Astrocyte of the spinal cord (primary cell): ENCODE data around the gene SIL1.

Experiments
- DNase-seq: peaks from one replicate; pipeline ENCODE4 v3.0.0; 2011; ENCODE audit warnings: low read depth, low spot score
- H3K4me3 ChIP-seq: 2 replicates; pipeline ENCODE4 v1.5.1; 2011; ENCODE audit warnings: low read depth, mild to moderate bottlenecking, low read length, moderate library complexity
- in situ Hi-C: cut with HindIII; loops from 2 replicates; pipeline ENCODE4 v1.10.0; 2017; ENCODE audit warnings: low sequenced_read_pairs
- TF ChIP-seq, protein P1 (sequence below): IDR thresholded peaks from 2 replicates; pipeline ENCODE4 v1.5.1; 2012; ENCODE audit warnings: low read depth, mild to moderate bottlenecking, low read length, inconsistent platforms

SIL1 gene

DNA sequence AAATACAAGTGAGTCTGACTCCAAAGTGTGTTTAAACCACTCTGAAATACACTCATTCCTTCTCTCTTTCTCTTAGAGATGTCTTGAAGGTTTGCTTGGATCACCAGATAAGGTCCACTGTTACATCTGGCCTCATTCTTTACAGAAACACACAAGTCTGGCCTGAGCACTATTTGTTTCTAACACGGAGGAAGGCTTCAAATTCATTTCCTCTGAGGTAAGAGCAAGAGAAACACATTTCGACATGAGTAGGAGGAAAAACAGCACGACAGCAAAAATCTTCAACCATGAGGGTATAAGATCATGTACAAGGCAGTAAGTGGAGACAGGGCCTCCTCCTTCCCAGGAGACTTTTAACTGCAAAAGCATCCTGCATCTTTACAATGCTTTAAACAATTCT lies 8.0 kb downstream of the SIL1 start:
- peak; percentile 80 for DNase-seq

DNA sequence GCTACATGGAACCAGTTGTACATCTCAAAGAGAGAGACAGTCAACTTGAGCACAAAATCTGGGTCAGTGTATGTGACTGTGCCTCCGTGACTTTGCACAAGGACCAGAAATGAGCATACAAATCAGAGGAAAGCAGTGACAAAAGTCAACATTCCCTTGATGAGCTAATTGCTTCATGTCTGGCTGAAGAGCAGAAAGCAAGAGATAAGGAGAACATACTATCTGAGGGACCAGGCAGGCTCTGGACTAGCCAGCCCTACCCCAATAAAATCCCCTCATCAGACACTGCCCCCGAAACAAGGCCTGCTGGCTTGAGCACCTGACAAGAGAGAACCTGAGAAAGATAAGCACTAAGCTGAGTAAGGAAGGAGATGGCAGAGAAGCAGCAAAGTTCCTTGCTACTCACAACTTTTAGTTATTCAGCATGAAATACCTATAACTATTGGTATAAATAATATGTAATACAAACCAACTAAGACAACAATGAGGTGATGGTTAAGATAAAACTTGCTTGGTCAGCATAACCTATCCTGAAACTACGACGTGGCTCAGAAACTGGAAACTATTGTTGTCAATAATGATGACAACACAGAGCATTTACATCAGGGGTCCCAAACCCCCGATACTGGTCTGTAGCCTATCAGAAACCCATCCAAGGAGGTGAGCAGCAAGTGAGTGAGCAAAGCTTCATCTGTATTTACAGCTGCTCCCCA lies 9.5 kb downstream of the SIL1 start:
- no peak for DNase-seq
- H3K4me3 ChIP-seq: no peak overlapping the region
- TF ChIP-seq, protein P1, sequence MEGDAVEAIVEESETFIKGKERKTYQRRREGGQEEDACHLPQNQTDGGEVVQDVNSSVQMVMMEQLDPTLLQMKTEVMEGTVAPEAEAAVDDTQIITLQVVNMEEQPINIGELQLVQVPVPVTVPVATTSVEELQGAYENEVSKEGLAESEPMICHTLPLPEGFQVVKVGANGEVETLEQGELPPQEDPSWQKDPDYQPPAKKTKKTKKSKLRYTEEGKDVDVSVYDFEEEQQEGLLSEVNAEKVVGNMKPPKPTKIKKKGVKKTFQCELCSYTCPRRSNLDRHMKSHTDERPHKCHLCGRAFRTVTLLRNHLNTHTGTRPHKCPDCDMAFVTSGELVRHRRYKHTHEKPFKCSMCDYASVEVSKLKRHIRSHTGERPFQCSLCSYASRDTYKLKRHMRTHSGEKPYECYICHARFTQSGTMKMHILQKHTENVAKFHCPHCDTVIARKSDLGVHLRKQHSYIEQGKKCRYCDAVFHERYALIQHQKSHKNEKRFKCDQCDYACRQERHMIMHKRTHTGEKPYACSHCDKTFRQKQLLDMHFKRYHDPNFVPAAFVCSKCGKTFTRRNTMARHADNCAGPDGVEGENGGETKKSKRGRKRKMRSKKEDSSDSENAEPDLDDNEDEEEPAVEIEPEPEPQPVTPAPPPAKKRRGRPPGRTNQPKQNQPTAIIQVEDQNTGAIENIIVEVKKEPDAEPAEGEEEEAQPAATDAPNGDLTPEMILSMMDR: no peak
- in situ Hi-C loops: no loop called here

More for the DNA sequence above, 8.0 kb downstream of the SIL1 start:
- H3K4me3 ChIP-seq: no peak overlapping the region
- in situ Hi-C loops: no loop called here
- TF ChIP-seq, protein P1: no peak

DNA sequence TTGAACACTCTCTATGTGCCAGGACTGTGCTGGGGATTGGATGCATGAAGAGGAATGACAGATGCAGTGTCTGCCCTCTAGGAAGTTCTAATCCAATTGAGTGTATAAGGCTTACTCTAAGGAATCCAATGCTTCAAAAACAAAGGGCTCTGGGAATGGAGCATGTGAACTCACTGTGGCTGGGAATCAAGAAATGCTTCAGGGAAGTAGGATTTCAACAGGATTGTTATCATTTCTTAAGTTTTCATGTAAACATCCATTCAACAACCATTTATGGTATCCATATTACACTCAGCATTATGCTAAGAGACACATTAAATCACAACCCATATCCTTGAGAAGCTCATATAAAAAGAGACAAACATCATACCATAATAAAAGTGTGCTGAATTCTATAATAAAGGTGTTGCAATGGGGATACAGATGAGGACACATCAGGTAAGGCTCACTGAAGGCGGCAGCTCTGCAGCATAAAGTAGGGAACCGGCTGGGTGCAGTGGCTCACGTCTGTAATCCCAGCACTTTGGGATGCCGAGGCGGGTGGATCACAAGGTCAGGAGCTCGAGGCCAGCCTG lies 11.3 kb downstream of the SIL1 start:
- in situ Hi-C loops: no loop called here
- TF ChIP-seq, protein P1: no peak
- DNase-seq: no peak
- no peak overlapping the region for H3K4me3 ChIP-seq

DNA sequence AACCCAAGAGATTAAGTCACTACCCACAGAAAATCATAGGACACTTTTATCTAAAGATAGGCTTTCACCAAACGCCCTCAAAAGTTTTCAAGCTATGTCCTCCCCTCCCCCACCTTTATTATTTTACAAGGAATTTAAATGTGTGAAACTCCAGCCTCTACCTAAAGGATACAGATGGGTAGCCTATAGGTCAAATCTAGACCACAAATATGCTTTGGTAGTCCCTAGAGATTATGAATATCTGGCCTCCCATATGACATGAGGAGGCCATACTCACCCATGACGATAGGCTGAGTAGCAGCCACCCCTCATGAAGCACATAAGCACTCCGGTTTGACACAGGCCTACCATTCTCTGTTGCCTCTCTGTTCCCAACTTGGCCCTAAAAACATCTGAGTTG lies 11.9 kb downstream of the SIL1 start:
- in situ Hi-C loops: no loop called here
- TF ChIP-seq, protein P1: no peak
- no peak overlapping the region for H3K4me3 ChIP-seq
- no peak for DNase-seq

DNA sequence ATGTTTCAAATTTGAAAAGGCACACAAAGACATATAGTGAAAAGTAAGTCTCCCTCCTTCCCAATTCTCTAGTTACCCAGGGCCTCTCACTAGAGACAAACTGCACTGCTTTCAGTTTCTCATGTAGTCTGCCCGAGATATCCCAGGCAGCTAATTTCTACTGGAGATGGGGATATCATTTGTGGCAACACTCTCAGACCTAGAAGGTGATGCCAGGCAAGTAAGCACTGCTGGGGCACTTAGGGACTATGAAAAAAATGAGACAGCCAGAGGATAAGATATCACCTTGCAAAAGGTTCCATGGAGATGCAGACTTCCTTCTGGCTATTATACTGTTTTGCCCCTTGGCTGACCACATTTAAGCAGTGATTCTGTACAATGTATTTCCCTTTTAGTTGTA lies 12.6 kb downstream of the SIL1 start:
- DNase-seq: no peak
- no peak overlapping the region for H3K4me3 ChIP-seq
- TF ChIP-seq, protein P1: no peak
- in situ Hi-C loops: no loop called here

DNA sequence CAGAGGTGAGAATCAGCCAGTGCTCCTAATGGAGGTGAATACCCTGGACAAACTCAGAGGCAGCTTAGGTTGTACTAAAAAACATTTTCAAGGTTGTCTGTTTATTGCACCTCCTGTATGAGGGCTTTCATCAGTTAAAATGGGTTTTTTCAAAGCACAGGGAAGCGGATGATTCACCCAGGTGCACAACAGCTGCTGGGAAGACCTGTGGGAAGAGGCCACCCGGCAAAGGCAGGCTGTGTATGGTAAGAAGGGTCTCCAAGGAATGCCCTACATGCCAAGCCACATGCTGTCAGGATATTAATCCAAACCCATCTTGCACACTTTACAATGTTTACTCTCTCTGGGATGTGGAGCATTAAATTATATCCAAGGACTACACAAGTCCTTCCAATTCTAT lies 14.7 kb downstream of the SIL1 start:
- in situ Hi-C loops: no loop called here

More for the DNA sequence above, 14.7 kb downstream of the SIL1 start:
- DNase-seq: no peak
- TF ChIP-seq, protein P1: no peak
- H3K4me3 ChIP-seq: no peak overlapping the region
